Mammary epithelial cell (primary cell): Measurements from ENCODE around the gene TARBP1.

ENCODE experiments used
- CTCF ChIP-seq, 2 donors: IDR thresholded peaks in 1 of 2; conservative IDR thresholded peaks in 1 of 2; 2 replicates each; pipeline ENCODE4 v1.5.1; 2011 to 2012; ENCODE audit warnings: inconsistent platforms in 2 of 2, low read length in 2 of 2, mild to moderate bottlenecking in 2 of 2, control low read depth in 1 of 2, low read depth in 1 of 2; ENCODE audit not compliant: insufficient read depth in 1 of 2; ENCODE audit errors: extremely low read depth in 1 of 2
- EZH2 ChIP-seq: IDR thresholded peaks from 2 replicates; pipeline ENCODE4 v1.6.1; 2012; ENCODE audit warnings: low read length, inconsistent platforms, borderline replicate concordance

GRCh38 chr1:234489698-234490077 lies 10.7 kb upstream of the TARBP1 start:
- TF ChIP-seq CTCF (conservative IDR thresholded peaks at IDR 0.05 in 1 of 2, IDR thresholded peaks at IDR 0.05 in 1 of 2; ENCODE audit: extremely low read depth in 1 of 2, insufficient read depth in 1 of 2, low read depth in 1 of 2, low read length in 2 of 2), result no peak
- TF ChIP-seq EZH2, result no peak
